GM23338 (cell line): ENCODE results near the gene CAP1. TPM values are rescaled to one million over a fixed set of nuclear protein-coding genes. Genes with fewer than 3 reads are reported as not detected.

Experiments used
- CREB1 ChIP-seq: fragments of 250-450 bp; sonication (Bioruptor Pico); IDR thresholded peaks from 2 replicates; pipeline ENCODE4 v1.5.0; 2020; ENCODE audit warnings: low read depth, mild to moderate bottlenecking, moderate library complexity
- CTCF ChIP-seq, 2 experiments: fragments of 200-600 bp in 1 of 2; sonication (generic) in 1 of 2; conservative IDR thresholded peaks; 2 replicates each; pipeline versions ENCODE4 v1.5.1 to v1.6.1; 2016 to 2017; ENCODE audit warnings: antibody characterized with exemption in 2 of 2, low read depth in 2 of 2, mild to moderate bottlenecking in 2 of 2, moderate library complexity in 1 of 2
- NANOG ChIP-seq: IDR thresholded peaks from 2 replicates; pipeline ENCODE4 v1.6.1; 2016; ENCODE audit warnings: antibody characterized with exemption, borderline replicate concordance
- POLR2AphosphoS5 ChIP-seq: IDR thresholded peaks from 2 replicates; pipeline ENCODE4 v1.6.1; 2016; ENCODE audit warnings: antibody characterized with exemption, low read depth
- STAT1 ChIP-seq: IDR thresholded peaks from one replicate; pipeline ENCODE4 v1.6.1; 2016; ENCODE audit warnings: antibody characterized with exemption; ENCODE audit not compliant: unreplicated experiment
- ZNF114 ChIP-seq: fragments of 250-450 bp; sonication (Bioruptor Pico); IDR thresholded peaks from 2 replicates; pipeline ENCODE4 v1.5.0; 2020; ENCODE audit warnings: mild to moderate bottlenecking, moderate library complexity
- ZNF331 ChIP-seq: fragments of 250-450 bp; sonication (Bioruptor Pico); IDR thresholded peaks from 2 replicates; pipeline ENCODE4 v1.5.0; 2020; ENCODE audit warnings: low read depth, mild to moderate bottlenecking, moderate library complexity
- ZNF462 ChIP-seq: fragments of 250-450 bp; sonication (Bioruptor Pico); IDR thresholded peaks from 2 replicates; pipeline ENCODE4 v1.5.0; 2020; ENCODE audit warnings: mild to moderate bottlenecking, moderate library complexity
- polyA plus RNA-seq: library from polyadenylated mRNA; unstranded; fragments of >200 nt; fragmentation: Nextera tagmentation; extraction: Ambion mirVana; gene quantifications from 2 replicates; pipeline ENCODE4 v1.2.1, GENCODE V29; 2016
- total RNA-seq: library from RNA; depleted of rRNA; stranded (reverse); fragments of >200 nt; shearing (Covaris generic); gene quantifications from 2 replicates; pipeline ENCODE4 v1.2.3, GENCODE V29; 2014

The CAP1 gene
- total and polyA plus RNA-seq, 2 experiments from 2014 or later, result 133 to 254 TPM

GRCh38 chr1:39996396-39997004 is 44.0 kb upstream of the CAP1 start (continued):
- TF ChIP-seq ZNF462 (CRISPR knock-in tag) (no peak), STAT1 (no peak), NANOG (no peak), CTCF (conservative IDR thresholded peaks at IDR 0.05; ENCODE audit: low read depth in 2 of 2) (no peak), ZNF114 (CRISPR knock-in tag) (no peak), CREB1 (CRISPR knock-in tag) (no peak), ZNF331 (CRISPR knock-in tag) (no peak), POLR2AphosphoS5 (no peak)
